ENCODE results near the gene KNDC1.
"Not testable (repeated sequence)": the region's sequence is repeated elsewhere in the genome, so short reads cannot be mapped to it uniquely, and the experiment has no call there.

Gene KNDC1

GRCh38 chr10:133166828-133167692, 7.0 kb downstream of the KNDC1 start:
- no peak overlapping the region for H3K4me3 ChIP-seq (ENCODE audit: low read depth in 1 of 5, low read length in 5 of 5)
- H3K9me3 ChIP-seq (ENCODE audit: control insufficient read depth in 5 of 5, low read length in 5 of 5): peaks cover 0 to 2% (median 0%) of the 10 kb centered on the region in 5 donors
- peaks cover 32 to 52% (median 42%) of the 10 kb centered on the region in 5 donors for H3K27me3 ChIP-seq (ENCODE audit: control insufficient read depth in 5 of 5, insufficient read depth in 4 of 5, low read length in 5 of 5)
- peaks cover 0 to 10% (median 3%) of the 10 kb centered on the region in 5 donors for H3K4me1 ChIP-seq (ENCODE audit: control insufficient read depth in 5 of 5, insufficient read depth in 5 of 5, low read length in 5 of 5)
- H3K36me3 ChIP-seq (ENCODE audit: control insufficient read depth in 5 of 5, insufficient read depth in 5 of 5, low read length in 5 of 5): no peaks in the 10 kb centered on the region
- H3K9ac ChIP-seq (ENCODE audit: low read length in 5 of 5): no peak overlapping the region
- H3K27ac ChIP-seq (ENCODE audit: low read depth, low read length): no peak overlapping the region

- no peak overlapping the region for H3K9ac ChIP-seq (ENCODE audit: low read length in 5 of 5)
- H3K27ac ChIP-seq (ENCODE audit: low read depth, low read length): no peak overlapping the region
- H3K9me3 ChIP-seq (ENCODE audit: control insufficient read depth in 5 of 5, low read length in 5 of 5): peaks cover 0 to 2% (median 0%) of the 10 kb centered on the region in 5 donors
- H3K27me3 ChIP-seq (ENCODE audit: control insufficient read depth in 5 of 5, insufficient read depth in 4 of 5, low read length in 5 of 5): peaks cover 23 to 43% (median 34%) of the 10 kb centered on the region in 5 donors
- H3K4me1 ChIP-seq (ENCODE audit: control insufficient read depth in 5 of 5, insufficient read depth in 5 of 5, low read length in 5 of 5): peaks cover 0 to 10% (median 3%) of the 10 kb centered on the region in 5 donors
- H3K4me3 ChIP-seq (ENCODE audit: low read depth in 1 of 5, low read length in 5 of 5): no peak overlapping the region
- no peaks in the 10 kb centered on the region for H3K36me3 ChIP-seq (ENCODE audit: control insufficient read depth in 5 of 5, insufficient read depth in 5 of 5, low read length in 5 of 5)
These were observed 7.9 kb downstream of the KNDC1 start for GRCh38 chr10:133167693-133168616.

- Histone ChIP-seq H3K36me3 (ENCODE audit: control insufficient read depth in 5 of 5, insufficient read depth in 5 of 5, low read length in 5 of 5) (no peaks in the 10 kb centered on the region), H3K9ac (ENCODE audit: low read length in 5 of 5) (no peak overlapping the region), H3K4me3 (ENCODE audit: low read depth in 1 of 5, low read length in 5 of 5) (no peak overlapping the region), H3K27ac (ENCODE audit: low read depth, low read length) (no peak overlapping the region), H3K9me3 (ENCODE audit: control insufficient read depth in 5 of 5, low read length in 5 of 5) (peaks cover 0 to 2% (median 0%) of the 10 kb centered on the region in 5 donors), H3K27me3 (ENCODE audit: control insufficient read depth in 5 of 5, insufficient read depth in 4 of 5, low read length in 5 of 5) (peaks cover 22 to 38% (median 28%) of the 10 kb centered on the region in 5 donors), H3K4me1 (ENCODE audit: control insufficient read depth in 5 of 5, insufficient read depth in 5 of 5, low read length in 5 of 5) (peaks cover 0 to 10% (median 3%) of the 10 kb centered on the region in 5 donors)
These were observed 8.6 kb downstream of the KNDC1 start for GRCh38 chr10:133168617-133169031.

- Histone ChIP-seq H3K4me3 (ENCODE audit: low read depth in 1 of 5, low read length in 5 of 5) (no peak overlapping the region), H3K9me3 (ENCODE audit: control insufficient read depth in 5 of 5, low read length in 5 of 5) (peaks cover 0 to 2% (median 0%) of the 10 kb centered on the region in 5 donors), H3K36me3 (ENCODE audit: control insufficient read depth in 5 of 5, insufficient read depth in 5 of 5, low read length in 5 of 5) (no peaks in the 10 kb centered on the region), H3K9ac (ENCODE audit: low read length in 5 of 5) (no peak overlapping the region), H3K27ac (ENCODE audit: low read depth, low read length) (no peak overlapping the region), H3K4me1 (ENCODE audit: control insufficient read depth in 5 of 5, insufficient read depth in 5 of 5, low read length in 5 of 5) (peaks cover 0 to 10% (median 3%) of the 10 kb centered on the region in 5 donors), H3K27me3 (ENCODE audit: control insufficient read depth in 5 of 5, insufficient read depth in 4 of 5, low read length in 5 of 5) (peaks cover 22 to 32% (median 28%) of the 10 kb centered on the region in 5 donors)
These were observed 9.3 kb downstream of the KNDC1 start for GRCh38 chr10:133169173-133169947.

GRCh38 chr10:133170092-133170491, 10.1 kb downstream of the KNDC1 start:
- Histone ChIP-seq H3K36me3 (ENCODE audit: control insufficient read depth in 5 of 5, insufficient read depth in 5 of 5, low read length in 5 of 5) (no peaks in the 10 kb centered on the region), H3K4me3 (ENCODE audit: low read depth in 1 of 5, low read length in 5 of 5) (no peak overlapping the region), H3K9me3 (ENCODE audit: control insufficient read depth in 5 of 5, low read length in 5 of 5) (peaks cover 0 to 2% (median 0%) of the 10 kb centered on the region in 5 donors), H3K27ac (ENCODE audit: low read depth, low read length) (no peak overlapping the region), H3K9ac (ENCODE audit: low read length in 5 of 5) (no peak overlapping the region), H3K4me1 (ENCODE audit: control insufficient read depth in 5 of 5, insufficient read depth in 5 of 5, low read length in 5 of 5) (peaks cover 0 to 10% (median 3%) of the 10 kb centered on the region in 5 donors), H3K27me3 (ENCODE audit: control insufficient read depth in 5 of 5, insufficient read depth in 4 of 5, low read length in 5 of 5) (peaks cover 17 to 29% (median 24%) of the 10 kb centered on the region in 5 donors)

- Histone ChIP-seq H3K27ac (ENCODE audit: low read depth, low read length) (no peak overlapping the region), H3K9me3 (ENCODE audit: control insufficient read depth in 5 of 5, low read length in 5 of 5) (peaks cover 0 to 12% (median 0%) of the 10 kb centered on the region in 5 donors), H3K4me1 (ENCODE audit: control insufficient read depth in 5 of 5, insufficient read depth in 5 of 5, low read length in 5 of 5) (no peaks in the 10 kb centered on the region), H3K36me3 (ENCODE audit: control insufficient read depth in 5 of 5, insufficient read depth in 5 of 5, low read length in 5 of 5) (no peaks in the 10 kb centered on the region), H3K4me3 (ENCODE audit: low read depth in 1 of 5, low read length in 5 of 5) (no peak overlapping the region), H3K9ac (ENCODE audit: low read length in 5 of 5) (no peak overlapping the region), H3K27me3 (ENCODE audit: control insufficient read depth in 5 of 5, insufficient read depth in 4 of 5, low read length in 5 of 5) (peaks cover 3 to 13% (median 9%) of the 10 kb centered on the region in 5 donors)
These were observed 14.0 kb downstream of the KNDC1 start for GRCh38 chr10:133173860-133174640.

- no peaks in the 10 kb centered on the region for H3K4me1 ChIP-seq (ENCODE audit: control insufficient read depth in 5 of 5, insufficient read depth in 5 of 5, low read length in 5 of 5)
- H3K9ac ChIP-seq (ENCODE audit: low read length in 5 of 5): no peak overlapping the region
- H3K27me3 ChIP-seq (ENCODE audit: control insufficient read depth in 5 of 5, insufficient read depth in 4 of 5, low read length in 5 of 5): peaks cover 0 to 11% (median 8%) of the 10 kb centered on the region in 5 donors
- no peak overlapping the region for H3K4me3 ChIP-seq (ENCODE audit: low read depth in 1 of 5, low read length in 5 of 5)
- peaks cover 0 to 12% (median 0%) of the 10 kb centered on the region in 5 donors for H3K9me3 ChIP-seq (ENCODE audit: control insufficient read depth in 5 of 5, low read length in 5 of 5)
- H3K36me3 ChIP-seq (ENCODE audit: control insufficient read depth in 5 of 5, insufficient read depth in 5 of 5, low read length in 5 of 5): no peaks in the 10 kb centered on the region
- H3K27ac ChIP-seq (ENCODE audit: low read depth, low read length): no peak overlapping the region
These were observed 14.8 kb downstream of the KNDC1 start for GRCh38 chr10:133174689-133175263.

- Histone ChIP-seq H3K9me3 (ENCODE audit: control insufficient read depth in 5 of 5, low read length in 5 of 5) (peaks cover 0 to 12% (median 0%) of the 10 kb centered on the region in 5 donors), H3K27me3 (ENCODE audit: control insufficient read depth in 5 of 5, insufficient read depth in 4 of 5, low read length in 5 of 5) (peaks cover 0 to 12% (median 7%) of the 10 kb centered on the region in 5 donors)
- not testable (repeated sequence) for H3K36me3 ChIP-seq (ENCODE audit: control insufficient read depth in 5 of 5, insufficient read depth in 5 of 5, low read length in 5 of 5); H3K27ac ChIP-seq (ENCODE audit: low read depth, low read length); H3K4me3 ChIP-seq (ENCODE audit: low read depth in 1 of 5, low read length in 5 of 5); H3K9ac ChIP-seq (ENCODE audit: low read length in 5 of 5); H3K4me1 ChIP-seq (ENCODE audit: control insufficient read depth in 5 of 5, insufficient read depth in 5 of 5, low read length in 5 of 5)
These were observed 15.6 kb downstream of the KNDC1 start for GRCh38 chr10:133175624-133176023.
